ENCODE measurements around the gene FABP3.
"Not testable (repeated sequence)": the region's sequence is repeated elsewhere in the genome, so short reads cannot be mapped to it uniquely, and the experiment has no call there.

The FABP3 gene

DNA sequence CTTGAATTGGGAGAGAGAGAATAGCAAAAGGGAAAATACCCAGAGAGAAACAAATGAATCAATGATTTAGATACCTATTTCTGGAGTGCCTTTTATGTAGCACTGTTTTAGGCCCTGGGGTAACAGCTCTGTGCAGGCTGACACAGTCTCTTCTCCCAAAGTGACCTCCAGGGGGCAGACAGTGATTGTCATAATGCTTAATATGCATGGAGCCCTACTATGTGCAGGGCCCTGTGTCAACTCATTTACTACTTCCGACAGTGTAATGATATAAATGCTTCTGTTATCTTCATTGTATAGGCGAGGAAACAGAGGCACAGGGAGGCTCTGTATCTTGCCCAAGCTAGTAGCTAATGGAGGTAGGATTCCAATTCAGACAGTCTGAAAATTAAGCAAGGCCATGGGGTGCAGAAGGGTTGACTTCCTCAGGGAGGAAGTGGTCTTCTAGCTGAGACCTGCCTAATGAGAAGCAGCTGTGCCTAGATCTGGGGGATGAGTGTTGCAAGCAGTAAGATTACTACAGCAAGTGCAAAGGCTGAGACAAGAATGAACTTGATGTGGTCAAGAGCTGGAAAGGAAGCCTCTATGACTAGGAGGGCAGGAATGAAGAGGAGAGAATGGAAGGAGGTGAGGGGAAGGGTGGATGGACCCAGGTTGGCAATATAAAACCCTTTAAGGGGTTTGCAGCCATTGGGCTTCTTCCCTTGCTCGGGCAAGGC lies 23.9 kb upstream of the FABP3 start:
- H3K4me2 ChIP-seq (ENCODE audit: low read length) = no peak overlapping the region
- no peaks in the 10 kb centered on the region for H3K27me3 ChIP-seq (ENCODE audit: control insufficient read depth, insufficient read depth, low read length)
- H3K9ac ChIP-seq (ENCODE audit: low read depth, low read length) = no peak overlapping the region
- no peak overlapping the region for H3K4me3 ChIP-seq (ENCODE audit: low read length)
- peaks cover 20% of the 10 kb centered on the region for H3K4me1 ChIP-seq (ENCODE audit: control insufficient read depth, insufficient read depth, low read length)
- H3K36me3 ChIP-seq (ENCODE audit: insufficient read depth, low read length) = no peaks in the 10 kb centered on the region
- no peaks in the 10 kb centered on the region for H3K9me3 ChIP-seq (replicated peaks; ENCODE audit: low read length)

DNA sequence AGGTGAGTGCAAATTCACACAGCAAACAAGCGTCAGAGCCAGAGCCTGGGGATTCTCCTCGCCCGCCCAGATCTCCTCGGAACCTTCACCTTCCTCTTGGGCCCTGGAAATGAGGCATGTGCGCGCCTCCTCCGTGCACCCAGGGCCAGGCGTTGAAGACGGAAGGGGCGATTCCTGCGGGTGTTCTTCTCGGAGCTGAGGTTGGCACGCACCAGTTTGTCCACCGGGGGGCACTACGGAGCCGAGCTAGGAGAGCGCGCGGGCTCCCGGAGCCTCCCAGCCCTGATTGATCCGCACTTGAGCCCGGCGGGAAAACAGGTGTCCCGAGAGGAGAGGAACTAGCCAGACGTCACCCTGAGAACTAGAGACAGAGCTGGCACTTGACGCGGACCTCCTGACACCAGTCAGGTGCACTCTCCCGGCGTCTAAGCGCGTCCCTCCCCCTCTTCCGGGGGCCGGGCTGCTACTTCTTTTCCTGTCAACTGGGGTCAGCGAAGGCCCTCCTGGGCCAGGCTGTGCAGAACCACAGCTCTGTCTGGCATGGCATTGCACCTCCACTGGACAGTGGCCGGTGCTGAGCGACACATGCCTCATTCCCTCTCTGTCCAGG lies 21.8 kb upstream of the FABP3 start:
- no peak overlapping the region for H3K9ac ChIP-seq (ENCODE audit: low read depth, low read length)
- H3K36me3 ChIP-seq (ENCODE audit: insufficient read depth, low read length) = no peaks in the 10 kb centered on the region
- H3K27me3 ChIP-seq (ENCODE audit: control insufficient read depth, insufficient read depth, low read length) = no peaks in the 10 kb centered on the region
- H3K4me1 ChIP-seq (ENCODE audit: control insufficient read depth, insufficient read depth, low read length) = peaks cover 20% of the 10 kb centered on the region
- no peaks in the 10 kb centered on the region for H3K9me3 ChIP-seq (replicated peaks; ENCODE audit: low read length)
- peak overlapping the region; percentile 46 for H3K4me3 ChIP-seq (ENCODE audit: low read length)
- peak overlapping the region; percentile 77 for H3K4me2 ChIP-seq (ENCODE audit: low read length)

DNA sequence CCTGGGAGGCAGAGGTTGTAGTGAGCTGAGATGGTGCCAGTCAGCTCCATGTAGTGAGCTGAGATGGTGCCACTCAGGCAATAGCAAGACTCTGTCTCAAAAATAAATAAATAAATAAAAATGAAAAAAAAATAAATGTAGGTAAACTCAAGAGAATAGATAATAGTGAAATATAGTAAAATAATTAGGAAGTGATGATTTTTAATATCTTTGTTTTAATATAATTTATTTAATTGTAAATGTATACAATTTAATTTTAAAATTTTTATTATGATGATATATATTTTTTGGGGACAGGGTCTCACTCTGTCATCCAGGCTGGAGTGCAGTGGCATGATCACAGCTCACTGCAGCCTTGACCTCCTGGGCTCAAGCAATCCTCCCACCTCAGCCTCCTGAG lies 20.6 kb upstream of the FABP3 start:
- H3K4me2 ChIP-seq (ENCODE audit: low read length) = no peak overlapping the region
- no peaks in the 10 kb centered on the region for H3K36me3 ChIP-seq (ENCODE audit: insufficient read depth, low read length)
- peaks cover 20% of the 10 kb centered on the region for H3K4me1 ChIP-seq (ENCODE audit: control insufficient read depth, insufficient read depth, low read length)
- H3K9ac ChIP-seq (ENCODE audit: low read depth, low read length) = no peak overlapping the region
- H3K9me3 ChIP-seq (replicated peaks; ENCODE audit: low read length) = no peaks in the 10 kb centered on the region
- H3K27me3 ChIP-seq (ENCODE audit: control insufficient read depth, insufficient read depth, low read length) = no peaks in the 10 kb centered on the region
- no peak overlapping the region for H3K4me3 ChIP-seq (ENCODE audit: low read length)

DNA sequence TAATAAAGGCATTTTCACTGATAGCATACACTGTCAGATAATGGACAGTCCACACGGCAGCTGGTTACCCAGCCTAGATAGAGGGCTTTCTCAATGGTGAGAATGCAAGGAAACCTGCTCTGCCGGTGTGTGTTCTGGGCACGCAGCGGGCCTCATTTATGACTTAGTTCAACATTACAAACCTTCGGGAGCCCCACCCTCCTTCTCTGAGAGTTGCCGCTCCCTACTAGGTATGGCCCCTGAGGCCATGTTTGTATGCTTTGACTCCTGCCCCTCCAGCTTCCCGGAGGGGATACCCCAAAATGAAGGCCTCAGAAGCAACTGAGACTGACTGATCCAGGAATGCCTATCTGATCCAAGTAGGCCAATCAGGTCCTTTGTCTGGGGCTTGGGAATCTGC lies 17.2 kb upstream of the FABP3 start:
- Histone ChIP-seq H3K4me2 (ENCODE audit: low read length) (no peak overlapping the region), H3K9ac (ENCODE audit: low read depth, low read length) (no peak overlapping the region), H3K36me3 (ENCODE audit: insufficient read depth, low read length) (no peaks in the 10 kb centered on the region), H3K9me3 (replicated peaks; ENCODE audit: low read length) (no peaks in the 10 kb centered on the region), H3K27me3 (ENCODE audit: control insufficient read depth, insufficient read depth, low read length) (no peaks in the 10 kb centered on the region), H3K4me3 (ENCODE audit: low read length) (no peak overlapping the region), H3K4me1 (ENCODE audit: control insufficient read depth, insufficient read depth, low read length) (peaks cover 3% of the 10 kb centered on the region)

DNA sequence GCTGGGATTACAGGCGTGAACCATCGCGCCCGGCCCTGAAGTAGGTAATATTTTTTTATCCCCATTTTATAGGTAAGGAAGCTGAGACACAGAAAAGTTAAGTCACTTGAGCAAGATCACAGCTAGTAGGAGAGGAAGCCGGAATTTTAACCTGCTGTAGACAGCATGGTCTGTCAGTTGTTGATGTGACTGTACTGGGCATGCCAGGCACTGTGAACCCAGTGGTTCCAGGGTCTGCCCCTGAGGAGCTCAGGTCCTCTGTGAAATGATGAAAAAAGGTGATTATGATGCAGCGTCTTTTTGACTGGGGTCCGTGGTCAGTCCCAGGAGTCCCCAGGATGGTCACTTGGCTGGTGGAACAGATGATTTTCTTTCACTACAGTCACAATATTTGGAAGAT lies 16.7 kb upstream of the FABP3 start:
- H3K4me2 ChIP-seq (ENCODE audit: low read length) = no peak overlapping the region
- H3K4me1 ChIP-seq (ENCODE audit: control insufficient read depth, insufficient read depth, low read length) = no peaks in the 10 kb centered on the region
- H3K9ac ChIP-seq (ENCODE audit: low read depth, low read length) = no peak overlapping the region
- no peaks in the 10 kb centered on the region for H3K36me3 ChIP-seq (ENCODE audit: insufficient read depth, low read length)
- no peaks in the 10 kb centered on the region for H3K27me3 ChIP-seq (ENCODE audit: control insufficient read depth, insufficient read depth, low read length)
- H3K9me3 ChIP-seq (replicated peaks; ENCODE audit: low read length) = no peaks in the 10 kb centered on the region
- H3K4me3 ChIP-seq (ENCODE audit: low read length) = no peak overlapping the region

DNA sequence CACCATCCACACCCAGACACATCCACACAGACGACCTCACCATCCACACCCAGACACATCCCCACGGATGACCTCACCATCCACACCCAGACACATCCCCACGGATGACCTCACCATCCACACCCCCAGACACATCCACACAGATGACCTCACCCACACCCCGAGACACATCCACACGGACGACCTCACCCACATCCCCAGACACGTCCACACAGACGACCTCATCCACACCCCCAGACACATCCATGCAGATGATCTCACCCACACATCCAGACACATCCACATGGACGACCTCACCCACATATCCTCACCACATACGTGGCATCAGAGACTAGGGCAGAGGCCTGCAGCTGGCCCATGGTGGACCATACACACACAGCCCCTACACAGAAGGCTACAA lies 14.7 kb upstream of the FABP3 start:
- Histone ChIP-seq H3K4me1 (ENCODE audit: control insufficient read depth, insufficient read depth, low read length) (peaks cover 11% of the 10 kb centered on the region), H3K9ac (ENCODE audit: low read depth, low read length) (no peak overlapping the region), H3K36me3 (ENCODE audit: insufficient read depth, low read length) (no peaks in the 10 kb centered on the region), H3K4me2 (ENCODE audit: low read length) (no peak overlapping the region), H3K4me3 (ENCODE audit: low read length) (no peak overlapping the region), H3K27me3 (ENCODE audit: control insufficient read depth, insufficient read depth, low read length) (no peaks in the 10 kb centered on the region), H3K9me3 (replicated peaks; ENCODE audit: low read length) (no peaks in the 10 kb centered on the region)

DNA sequence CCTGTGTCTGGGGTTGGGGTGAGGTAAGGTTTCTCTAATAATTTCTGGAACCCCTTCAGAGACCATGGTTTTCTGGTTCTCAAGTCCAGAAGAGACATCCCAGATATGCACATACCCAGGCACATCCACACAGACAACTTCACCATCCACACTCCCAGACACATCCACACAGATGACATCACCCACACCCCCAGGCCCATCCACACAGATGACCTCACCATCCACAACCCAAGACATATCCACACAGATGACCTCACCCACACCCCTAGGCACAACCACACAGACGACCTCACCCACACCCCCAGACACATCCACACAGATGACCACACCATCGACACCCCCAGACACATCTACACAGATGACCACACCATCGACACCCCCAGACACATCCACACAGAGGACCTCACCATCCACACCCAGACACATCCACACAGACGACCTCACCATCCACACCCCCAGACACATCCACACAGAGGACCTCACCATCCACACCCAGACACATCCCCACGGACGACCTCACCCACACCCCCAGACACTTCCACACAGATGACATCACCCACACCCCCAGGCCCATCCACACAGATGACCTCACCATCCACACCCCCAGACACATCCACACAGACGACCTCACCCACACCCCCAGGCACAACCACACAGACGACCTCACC lies 13.8 kb upstream of the FABP3 start:
- H3K9ac ChIP-seq (ENCODE audit: low read depth, low read length); H3K36me3 ChIP-seq (ENCODE audit: insufficient read depth, low read length); H3K4me3 ChIP-seq (ENCODE audit: low read length); H3K4me2 ChIP-seq (ENCODE audit: low read length); H3K9me3 ChIP-seq (replicated peaks; ENCODE audit: low read length); H3K27me3 ChIP-seq (ENCODE audit: control insufficient read depth, insufficient read depth, low read length): not testable (repeated sequence)
- H3K4me1 ChIP-seq (ENCODE audit: control insufficient read depth, insufficient read depth, low read length) = peaks cover 19% of the 10 kb centered on the region

DNA sequence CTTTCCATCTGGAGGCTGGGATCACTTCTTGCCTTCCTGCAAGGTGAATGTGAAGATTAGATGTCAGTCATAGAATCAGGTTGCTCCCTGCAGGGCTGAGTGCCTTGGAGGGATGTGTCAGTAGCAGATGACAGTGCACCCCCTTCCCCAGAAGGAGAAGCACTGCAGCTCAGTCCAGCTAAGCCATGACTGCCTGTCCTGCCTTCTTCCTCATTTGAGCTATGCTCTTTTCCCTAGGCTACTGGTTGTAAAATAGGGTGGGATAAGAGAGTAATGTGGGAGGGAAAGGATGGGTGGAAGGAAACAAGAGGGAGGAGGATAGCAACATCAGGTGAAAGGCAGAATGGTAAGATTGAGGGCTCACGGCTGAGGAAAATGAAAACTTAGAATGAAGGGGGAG lies 11.1 kb upstream of the FABP3 start:
- peaks cover 27% of the 10 kb centered on the region for H3K4me1 ChIP-seq (ENCODE audit: control insufficient read depth, insufficient read depth, low read length)
- H3K4me2 ChIP-seq (ENCODE audit: low read length) = no peak overlapping the region
- no peak overlapping the region for H3K9ac ChIP-seq (ENCODE audit: low read depth, low read length)
- no peaks in the 10 kb centered on the region for H3K36me3 ChIP-seq (ENCODE audit: insufficient read depth, low read length)
- H3K4me3 ChIP-seq (ENCODE audit: low read length) = no peak overlapping the region
- no peaks in the 10 kb centered on the region for H3K27me3 ChIP-seq (ENCODE audit: control insufficient read depth, insufficient read depth, low read length)
- no peaks in the 10 kb centered on the region for H3K9me3 ChIP-seq (replicated peaks; ENCODE audit: low read length)

DNA sequence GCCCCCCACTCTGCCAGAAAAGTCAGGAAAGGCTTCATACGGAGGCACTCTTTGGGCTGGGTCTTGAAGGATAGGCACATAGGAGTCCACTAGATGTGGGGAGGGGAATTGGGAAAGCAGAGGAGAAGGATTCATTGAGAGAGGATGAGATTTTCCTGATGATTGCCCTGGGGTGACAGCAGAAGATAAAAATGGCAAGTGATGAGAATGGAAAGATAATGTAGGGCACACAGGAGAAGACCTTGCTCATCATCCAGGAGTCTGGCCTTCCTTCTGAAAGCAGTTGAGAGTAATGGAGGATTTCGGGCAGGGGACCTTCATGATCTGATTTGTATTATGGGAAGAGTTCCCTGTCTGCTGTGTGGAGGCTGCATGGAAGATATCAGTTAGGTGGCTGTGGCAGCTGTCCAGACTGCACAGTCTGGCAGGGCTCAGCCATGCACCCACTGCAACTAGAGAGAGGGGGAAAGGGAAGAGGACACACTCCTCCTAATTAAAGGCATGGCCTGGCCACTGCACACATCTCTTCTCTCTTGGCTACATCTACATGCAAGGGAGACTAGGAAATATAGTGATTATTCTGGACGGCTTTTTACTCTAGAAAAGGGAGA lies 9.6 kb upstream of the FABP3 start:
- H3K4me1 ChIP-seq (ENCODE audit: control insufficient read depth, insufficient read depth, low read length) = peaks cover 27% of the 10 kb centered on the region
- H3K9me3 ChIP-seq (replicated peaks; ENCODE audit: low read length) = no peaks in the 10 kb centered on the region
- H3K4me3 ChIP-seq (ENCODE audit: low read length) = no peak overlapping the region
- no peak overlapping the region for H3K4me2 ChIP-seq (ENCODE audit: low read length)
- H3K36me3 ChIP-seq (ENCODE audit: insufficient read depth, low read length) = no peaks in the 10 kb centered on the region
- no peak overlapping the region for H3K9ac ChIP-seq (ENCODE audit: low read depth, low read length)
- no peaks in the 10 kb centered on the region for H3K27me3 ChIP-seq (ENCODE audit: control insufficient read depth, insufficient read depth, low read length)

DNA sequence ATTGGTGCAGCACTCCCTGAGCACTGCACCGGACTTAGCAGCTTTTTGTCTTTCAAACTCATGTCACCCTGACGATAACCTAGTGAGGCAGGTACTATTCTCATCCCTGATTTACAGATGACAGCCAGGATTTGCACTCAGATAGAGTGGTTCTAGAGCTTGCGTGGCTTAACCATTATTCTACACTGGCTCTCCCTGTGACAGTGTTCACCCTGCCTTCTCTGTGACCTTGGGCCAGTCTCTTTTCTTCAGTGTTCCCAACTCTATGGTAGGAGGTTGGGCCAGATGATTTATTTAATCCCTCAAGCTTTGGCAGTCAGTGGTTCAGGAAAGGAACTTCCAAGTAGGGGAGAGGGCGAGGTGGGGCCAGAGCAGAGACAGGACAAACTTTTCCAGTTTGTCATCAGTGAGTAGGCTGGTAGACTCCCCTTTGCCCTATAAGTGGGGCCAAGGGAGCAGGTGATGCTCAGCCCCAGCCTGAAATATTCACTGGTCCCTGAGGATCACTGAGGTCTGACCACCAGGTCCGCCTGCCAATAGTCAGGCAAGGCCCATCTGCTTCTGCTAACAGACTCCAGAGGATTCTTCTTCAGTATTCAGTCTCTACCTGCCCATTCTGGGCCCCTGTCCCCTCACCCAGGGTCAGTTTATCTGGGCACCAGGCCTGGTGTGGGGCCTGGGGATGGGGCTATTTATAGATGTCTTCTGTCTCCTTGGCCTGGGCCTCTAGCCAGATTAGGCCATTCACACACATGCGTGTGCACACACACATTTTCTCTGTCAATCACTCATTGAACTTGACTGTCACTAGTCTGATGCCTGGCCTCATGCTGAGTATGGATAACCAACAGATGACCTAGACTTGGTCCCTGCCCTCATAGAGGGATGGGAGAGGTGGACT lies 8.8 kb upstream of the FABP3 start:
- no peaks in the 10 kb centered on the region for H3K27me3 ChIP-seq (ENCODE audit: control insufficient read depth, insufficient read depth, low read length)
- no peaks in the 10 kb centered on the region for H3K36me3 ChIP-seq (ENCODE audit: insufficient read depth, low read length)
- peaks cover 32% of the 10 kb centered on the region for H3K4me1 ChIP-seq (ENCODE audit: control insufficient read depth, insufficient read depth, low read length)
- no peaks in the 10 kb centered on the region for H3K9me3 ChIP-seq (replicated peaks; ENCODE audit: low read length)
- H3K4me2 ChIP-seq (ENCODE audit: low read length) = peak overlapping the region; percentile 16
- no peak overlapping the region for H3K4me3 ChIP-seq (ENCODE audit: low read length)
- H3K9ac ChIP-seq (ENCODE audit: low read depth, low read length) = no peak overlapping the region

DNA sequence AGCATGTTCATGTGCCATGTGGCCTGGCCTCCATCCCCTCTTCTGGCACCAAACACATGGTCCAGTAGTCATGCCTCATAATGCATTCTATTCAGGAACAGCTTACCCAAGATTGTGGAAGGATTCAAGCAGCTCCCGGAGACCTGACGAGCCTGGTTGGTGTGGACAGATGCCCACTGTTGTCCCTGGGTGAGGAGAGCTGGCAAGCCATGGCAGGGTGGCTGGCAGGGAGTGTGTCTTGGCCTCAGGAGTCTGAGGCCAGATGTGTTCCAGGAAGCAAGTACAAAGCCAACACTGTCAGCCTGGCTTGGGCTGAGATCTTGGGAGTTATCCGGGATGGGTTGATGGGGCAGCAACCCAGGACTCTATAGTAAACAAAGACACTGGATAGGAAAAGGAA lies 7.3 kb upstream of the FABP3 start:
- Histone ChIP-seq H3K9ac (ENCODE audit: low read depth, low read length) (no peak overlapping the region), H3K4me3 (ENCODE audit: low read length) (no peak overlapping the region), H3K36me3 (ENCODE audit: insufficient read depth, low read length) (no peaks in the 10 kb centered on the region), H3K4me1 (ENCODE audit: control insufficient read depth, insufficient read depth, low read length) (peaks cover 36% of the 10 kb centered on the region), H3K9me3 (replicated peaks; ENCODE audit: low read length) (no peaks in the 10 kb centered on the region), H3K4me2 (ENCODE audit: low read length) (no peak overlapping the region), H3K27me3 (ENCODE audit: control insufficient read depth, insufficient read depth, low read length) (no peaks in the 10 kb centered on the region)
